B cell (primary cell): Measurements from ENCODE around the gene NUP210.

Experiments used
- EZH2 ChIP-seq: IDR thresholded peaks from 2 replicates; pipeline ENCODE4 v1.6.1; 2012; ENCODE audit warnings: borderline replicate concordance, low read depth, mild to moderate bottlenecking, moderate library complexity, low read length; ENCODE audit not compliant: insufficient read depth, poor library complexity, severe bottlenecking
- TF ChIP-seq, protein P1 (sequence below): fragments of 200-600 bp; IDR thresholded peaks from one replicate; pipeline ENCODE4 v1.8.0; 2022; ENCODE audit warnings: antibody characterized with exemption, mild to moderate bottlenecking

DNA sequence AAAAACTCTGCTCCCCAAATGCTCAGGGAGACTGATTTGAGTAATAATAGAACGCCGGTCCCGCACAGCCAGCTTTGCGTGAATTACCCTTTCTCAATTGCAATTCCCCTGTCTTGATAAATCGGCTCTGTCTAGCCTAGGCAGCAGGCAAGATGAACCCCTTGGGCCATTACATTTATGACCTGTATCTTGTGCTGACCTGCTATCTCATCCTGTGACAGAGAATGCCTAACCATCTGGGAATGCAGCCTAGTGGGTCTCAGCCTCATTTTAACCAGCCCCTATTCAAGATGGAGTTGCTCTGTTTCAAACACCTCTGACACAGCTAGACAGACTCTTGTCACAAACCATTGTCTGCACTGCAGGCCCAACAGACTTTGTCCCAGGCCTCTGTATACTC is 13.8 kb upstream of the NUP210 start:
- TF ChIP-seq, protein P1, sequence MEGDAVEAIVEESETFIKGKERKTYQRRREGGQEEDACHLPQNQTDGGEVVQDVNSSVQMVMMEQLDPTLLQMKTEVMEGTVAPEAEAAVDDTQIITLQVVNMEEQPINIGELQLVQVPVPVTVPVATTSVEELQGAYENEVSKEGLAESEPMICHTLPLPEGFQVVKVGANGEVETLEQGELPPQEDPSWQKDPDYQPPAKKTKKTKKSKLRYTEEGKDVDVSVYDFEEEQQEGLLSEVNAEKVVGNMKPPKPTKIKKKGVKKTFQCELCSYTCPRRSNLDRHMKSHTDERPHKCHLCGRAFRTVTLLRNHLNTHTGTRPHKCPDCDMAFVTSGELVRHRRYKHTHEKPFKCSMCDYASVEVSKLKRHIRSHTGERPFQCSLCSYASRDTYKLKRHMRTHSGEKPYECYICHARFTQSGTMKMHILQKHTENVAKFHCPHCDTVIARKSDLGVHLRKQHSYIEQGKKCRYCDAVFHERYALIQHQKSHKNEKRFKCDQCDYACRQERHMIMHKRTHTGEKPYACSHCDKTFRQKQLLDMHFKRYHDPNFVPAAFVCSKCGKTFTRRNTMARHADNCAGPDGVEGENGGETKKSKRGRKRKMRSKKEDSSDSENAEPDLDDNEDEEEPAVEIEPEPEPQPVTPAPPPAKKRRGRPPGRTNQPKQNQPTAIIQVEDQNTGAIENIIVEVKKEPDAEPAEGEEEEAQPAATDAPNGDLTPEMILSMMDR: no peak
- no peak for TF ChIP-seq EZH2
